GOT3 (cell line): ENCODE data around the gene ZNF816.
"Not testable (repeated sequence)": the region's sequence is repeated elsewhere in the genome, so short reads cannot be mapped to it uniquely, and the experiment has no call there.

Source experiments
- DNase-seq: peaks from one replicate; lab custom pipeline; 2025; ENCODE audit warnings: mixed read lengths; lab: John Stamatoyannopoulos, UW

The ZNF816 gene

GRCh38 chr19:52962394-52963246, at the start of gene ZNF816:
Gene ZNF816, minus strand, starts transcription at chr19:52962881. Its CDS starts 6,792 bp downstream, at chr19:52956089.
- DNase-seq = peak; percentile 83

GRCh38 chr19:53012006-53012405, 49.3 kb upstream of the ZNF816 start:
- DNase-seq = no peak

- no peak for DNase-seq
Measured at GRCh38 chr19:53010494-53010893, 47.8 kb upstream of the ZNF816 start.

- no peak for DNase-seq
Measured at GRCh38 chr19:53008061-53008778, 45.5 kb upstream of the ZNF816 start.

- no peak for DNase-seq
Measured at GRCh38 chr19:53007606-53008005, 44.9 kb upstream of the ZNF816 start.

- DNase-seq = no peak
Measured at GRCh38 chr19:53007200-53007599, 44.5 kb upstream of the ZNF816 start.

GRCh38 chr19:53004242-53004641, 41.6 kb upstream of the ZNF816 start:
- no peak for DNase-seq

- DNase-seq = no peak
Measured at GRCh38 chr19:53002479-53002878, 39.8 kb upstream of the ZNF816 start.

GRCh38 chr19:52997975-52998374, 35.3 kb upstream of the ZNF816 start:
- no peak for DNase-seq

GRCh38 chr19:52995711-52996110, 33.0 kb upstream of the ZNF816 start:
- DNase-seq = no peak

- peak; percentile 25 for DNase-seq
Measured at GRCh38 chr19:52993342-52994178, 30.9 kb upstream of the ZNF816 start.

- DNase-seq = no peak
Measured at GRCh38 chr19:52992109-52993004, 29.7 kb upstream of the ZNF816 start.

GRCh38 chr19:52991484-52991883, 28.8 kb upstream of the ZNF816 start:
- DNase-seq = no peak

- DNase-seq = no peak
Measured at GRCh38 chr19:52990759-52991418, 28.2 kb upstream of the ZNF816 start.

- no peak for DNase-seq
Measured at GRCh38 chr19:52988506-52988905, 25.8 kb upstream of the ZNF816 start.

- DNase-seq = no peak
Measured at GRCh38 chr19:52987221-52987620, 24.5 kb upstream of the ZNF816 start.

- DNase-seq = not testable (repeated sequence)
Measured at GRCh38 chr19:52983167-52983566, 20.5 kb upstream of the ZNF816 start.

- no peak for DNase-seq
Measured at GRCh38 chr19:52981329-52981728, 18.6 kb upstream of the ZNF816 start.

GRCh38 chr19:52967772-52968171, 5.1 kb upstream of the ZNF816 start:
- no peak for DNase-seq

GRCh38 chr19:52963247-52963618, 552 bp upstream of the ZNF816 start:
- DNase-seq = no peak

GRCh38 chr19:52961981-52962380, 700 bp downstream of the ZNF816 start:
- DNase-seq = no peak
